UCSD-AML1 (cell line): ENCODE measurements around the gene PCSK2.
"Not testable (repeated sequence)": the region's sequence is repeated elsewhere in the genome, so short reads cannot be mapped to it uniquely, and the experiment has no call there.

ENCODE experiments used
- DNase-seq: peaks from one replicate; lab custom pipeline; 2025; ENCODE audit not compliant: unreplicated experiment; lab: John Stamatoyannopoulos, UW

Gene PCSK2

GRCh38 chr20:17226410-17227218, at the start of gene PCSK2:
PCSK2 (plus strand) TSS chr20:17227040; CDS start chr20:17227306, 266 bp downstream.
- no peak for DNase-seq

- DNase-seq: no peak
Measured at GRCh38 chr20:17177341-17177740, 49.5 kb upstream of the PCSK2 start.

GRCh38 chr20:17179840-17180239, 47.0 kb upstream of the PCSK2 start:
- DNase-seq: no peak

GRCh38 chr20:17189976-17190695, 36.7 kb upstream of the PCSK2 start:
- DNase-seq: no peak

GRCh38 chr20:17197041-17197440, 29.8 kb upstream of the PCSK2 start:
- DNase-seq: no peak

- no peak for DNase-seq
Measured at GRCh38 chr20:17202030-17202429, 24.8 kb upstream of the PCSK2 start.

GRCh38 chr20:17202673-17203072, 24.2 kb upstream of the PCSK2 start:
- DNase-seq: no peak

GRCh38 chr20:17205084-17205813, 21.6 kb upstream of the PCSK2 start:
- DNase-seq: no peak

GRCh38 chr20:17210387-17210786, 16.5 kb upstream of the PCSK2 start:
- DNase-seq: no peak

- no peak for DNase-seq
Measured at GRCh38 chr20:17210983-17211382, 15.9 kb upstream of the PCSK2 start.

GRCh38 chr20:17215167-17215566, 11.7 kb upstream of the PCSK2 start:
- no peak for DNase-seq

- not testable (repeated sequence) for DNase-seq
Measured at GRCh38 chr20:17219856-17220255, 7.0 kb upstream of the PCSK2 start.

GRCh38 chr20:17223553-17223952, 3.3 kb upstream of the PCSK2 start:
- no peak for DNase-seq

GRCh38 chr20:17225851-17226409, 910 bp upstream of the PCSK2 start:
- DNase-seq: no peak

- DNase-seq: no peak
Measured at GRCh38 chr20:17227219-17227575, 357 bp downstream of the PCSK2 start.

GRCh38 chr20:17227669-17228623, 1.1 kb downstream of the PCSK2 start:
- DNase-seq: no peak

GRCh38 chr20:17228624-17229061, 1.8 kb downstream of the PCSK2 start:
- no peak for DNase-seq

- no peak for DNase-seq
Measured at GRCh38 chr20:17229256-17229655, 2.4 kb downstream of the PCSK2 start.

GRCh38 chr20:17233626-17234025, 6.8 kb downstream of the PCSK2 start:
- no peak for DNase-seq

- DNase-seq: no peak
Measured at GRCh38 chr20:17236766-17237165, 9.9 kb downstream of the PCSK2 start.
